MG63 (cell line): ENCODE data around the gene CUX1. TPM values are rescaled to one million over a fixed set of nuclear protein-coding genes. Genes with fewer than 3 reads are reported as not detected.
A peak's percentile ranks its signal among the peaks of the same experiment; 100 is the strongest.

ENCODE experiments used
- DNase-seq: peaks from one replicate; pipeline ENCODE4 v3.0.0-alpha.2; 2020
- H3K27me3 ChIP-seq: fragments of 250-450 bp; sonication (Bioruptor Pico); 2 replicates; pipeline ENCODE4 v1.5.1; 2020; ENCODE audit warnings: mild to moderate bottlenecking, moderate library complexity
- H3K36me3 ChIP-seq: fragments of 250-450 bp; sonication (Bioruptor Pico); 2 replicates; pipeline ENCODE4 v1.5.1; 2020; ENCODE audit warnings: mild to moderate bottlenecking, moderate library complexity
- H3K4me3 ChIP-seq: fragments of 250-450 bp; sonication (Bioruptor Pico); 2 replicates; pipeline ENCODE4 v1.5.1; 2020; ENCODE audit warnings: mild to moderate bottlenecking, moderate library complexity
- H3K9me3 ChIP-seq: fragments of 250-450 bp; sonication (Bioruptor Pico); 2 replicates; pipeline ENCODE4 v1.5.1; 2020; ENCODE audit warnings: mild to moderate bottlenecking, moderate library complexity
- total RNA-seq: library from RNA; depleted of rRNA; stranded (reverse); fragments of >200 nt; shearing (Covaris generic); gene quantifications from 2 replicates; pipeline ENCODE4 v1.2.3, GENCODE V29; 2014; ENCODE audit warnings: low replicate concordance

Gene CUX1
- total RNA-seq, 1 experiment from 2014 or later: 7.1 TPM

DNA sequence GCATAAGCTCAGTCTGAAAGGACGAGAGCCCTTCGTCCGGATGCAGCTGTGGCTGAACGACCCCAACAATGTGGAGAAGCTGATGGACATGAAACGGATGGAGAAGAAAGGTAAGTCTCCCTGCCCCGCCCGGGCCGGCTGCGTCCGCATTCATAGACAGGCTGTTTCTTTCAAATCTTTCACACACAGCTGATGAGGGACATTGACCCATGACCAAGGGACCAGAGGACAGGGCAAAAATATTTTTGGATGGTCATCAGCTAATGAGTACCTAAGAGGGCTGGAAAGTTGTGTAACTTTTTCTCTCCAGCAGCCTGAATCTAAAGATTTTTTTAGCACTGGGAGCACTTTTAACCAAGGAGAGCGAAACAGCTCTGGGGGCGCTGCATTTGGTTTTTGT is 416.7 kb downstream of the CUX1 start:
- Histone ChIP-seq H3K27me3 (no peaks in the 10 kb centered on the region), H3K36me3 (no peaks in the 10 kb centered on the region), H3K9me3 (no peaks in the 10 kb centered on the region), H3K4me3 (no peak overlapping the region)
- DNase-seq: no peak

DNA sequence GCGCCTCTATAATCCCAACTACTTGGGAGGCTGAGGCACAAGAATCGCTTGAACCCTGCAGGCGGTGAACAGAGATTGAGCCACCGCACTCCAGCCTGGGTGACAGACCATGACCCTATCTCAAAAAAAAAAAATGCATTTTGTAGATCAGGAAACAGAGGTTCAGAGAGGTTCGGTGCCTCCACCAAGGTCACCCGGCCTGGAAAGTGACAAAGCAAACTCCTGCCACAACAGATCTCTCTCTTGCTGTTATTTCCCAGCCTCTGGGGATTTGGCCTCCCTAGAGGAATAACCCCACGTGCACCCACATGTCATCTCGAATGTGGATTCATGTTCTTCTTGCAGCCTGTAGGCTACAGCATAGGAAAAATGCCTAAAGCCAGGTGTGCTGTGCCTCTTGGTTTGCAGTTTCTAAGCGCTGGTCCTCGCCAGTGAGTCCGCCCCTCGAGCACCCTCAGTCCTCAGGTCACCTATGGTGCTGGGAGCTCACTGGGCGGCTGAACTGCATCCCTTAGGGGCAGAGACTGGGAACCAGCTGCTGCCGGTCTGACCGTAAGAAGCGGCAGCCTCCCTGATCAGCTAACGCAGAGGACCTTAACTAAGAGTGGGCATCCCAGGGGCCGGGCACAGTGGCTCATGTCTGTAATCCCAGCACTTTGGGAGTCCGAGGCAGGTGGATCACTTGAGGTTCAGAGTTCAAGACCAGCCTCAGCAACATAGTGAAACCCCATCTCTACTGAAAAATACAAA is 417.6 kb downstream of the CUX1 start:
- Histone ChIP-seq H3K36me3 (no peaks in the 10 kb centered on the region), H3K27me3 (no peaks in the 10 kb centered on the region), H3K4me3 (no peak overlapping the region), H3K9me3 (no peaks in the 10 kb centered on the region)
- DNase-seq: no peak

DNA sequence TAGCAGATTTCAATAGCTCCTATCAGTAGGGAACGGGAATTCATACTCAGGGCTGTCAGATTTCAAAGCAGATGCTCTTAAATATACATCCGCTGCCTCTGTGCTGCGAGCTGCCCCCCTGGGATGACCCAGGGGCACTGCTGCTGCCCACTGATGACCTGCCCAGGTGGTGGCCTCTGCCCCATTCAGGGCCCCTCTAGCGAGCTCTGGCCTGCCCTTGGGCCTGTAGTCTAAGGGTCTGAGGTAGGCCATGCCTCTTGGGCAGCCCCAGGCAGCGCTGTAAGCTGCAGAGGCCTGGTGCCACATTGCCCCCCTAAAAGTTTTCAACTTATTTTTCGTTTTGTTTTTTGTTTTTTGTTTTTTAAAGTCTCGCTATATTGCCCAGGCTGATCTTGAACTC is 418.7 kb downstream of the CUX1 start:
- Histone ChIP-seq H3K4me3 (no peak overlapping the region), H3K9me3 (no peaks in the 10 kb centered on the region), H3K36me3 (no peaks in the 10 kb centered on the region), H3K27me3 (no peaks in the 10 kb centered on the region)
- no peak for DNase-seq

DNA sequence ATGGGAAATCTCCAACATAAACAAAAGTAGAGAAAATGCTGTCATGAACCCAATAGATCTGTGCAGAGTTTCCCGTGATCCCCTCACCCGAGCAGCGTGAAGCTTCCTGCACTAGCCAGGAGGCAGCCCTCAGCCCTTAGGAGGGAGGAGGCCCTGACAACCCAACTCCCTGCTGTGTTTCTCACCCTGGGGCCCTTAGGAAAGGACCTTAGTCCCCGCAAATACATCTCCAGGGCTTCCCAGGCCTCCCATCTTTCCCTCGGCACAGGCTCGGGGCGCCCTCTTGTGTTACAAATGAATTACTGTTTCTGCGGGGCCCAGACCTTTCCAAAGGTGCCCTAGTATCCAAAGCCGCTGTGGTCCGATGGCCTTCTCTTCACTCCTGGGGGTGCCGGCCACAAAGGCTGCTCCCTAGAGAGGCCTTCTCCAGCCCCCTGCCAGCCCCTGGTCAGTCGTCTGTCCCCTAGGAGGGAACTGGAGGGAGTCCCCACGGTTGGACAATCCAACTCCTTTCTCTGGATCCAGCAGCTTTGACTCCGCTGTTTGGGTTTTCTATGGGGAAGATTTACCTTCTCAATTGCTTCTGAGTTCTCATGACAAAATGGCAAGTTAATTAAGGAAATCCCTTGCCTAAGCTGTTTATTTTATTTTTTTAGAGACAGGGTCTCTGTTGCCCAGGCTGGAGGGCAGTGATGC is 419.3 kb downstream of the CUX1 start:
- Histone ChIP-seq H3K9me3 (no peaks in the 10 kb centered on the region), H3K27me3 (no peaks in the 10 kb centered on the region), H3K4me3 (no peak overlapping the region), H3K36me3 (no peaks in the 10 kb centered on the region)
- DNase-seq: peak; percentile 18

DNA sequence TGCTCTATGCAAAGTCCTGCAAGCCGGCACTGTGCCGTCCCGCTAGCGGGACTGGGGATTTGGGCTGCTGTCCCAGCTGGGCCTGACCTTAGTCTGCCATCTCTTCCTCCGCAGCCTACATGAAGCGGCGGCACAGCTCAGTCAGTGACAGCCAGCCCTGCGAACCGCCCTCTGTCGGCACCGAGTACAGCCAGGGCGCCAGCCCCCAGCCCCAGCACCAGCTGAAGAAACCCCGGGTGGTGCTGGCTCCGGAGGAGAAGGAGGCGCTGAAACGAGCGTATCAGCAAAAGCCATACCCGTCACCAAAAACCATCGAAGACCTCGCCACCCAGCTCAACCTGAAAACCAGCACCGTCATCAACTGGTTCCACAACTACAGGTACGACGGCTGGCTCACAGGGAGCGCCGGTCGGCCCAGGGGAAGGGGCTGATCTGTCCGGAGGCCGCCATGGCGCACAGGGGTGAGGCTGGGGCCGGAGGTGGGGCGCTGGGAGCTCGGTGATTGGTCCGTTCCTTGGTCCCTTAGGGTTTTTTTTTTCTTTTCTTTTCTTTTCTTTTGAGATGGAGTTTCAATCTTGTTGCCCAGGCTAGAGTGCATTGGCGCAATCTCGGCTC is 421.9 kb downstream of the CUX1 start:
- H3K36me3 ChIP-seq: no peaks in the 10 kb centered on the region
- DNase-seq: no peak
- H3K9me3 ChIP-seq: no peaks in the 10 kb centered on the region
- H3K4me3 ChIP-seq: no peak overlapping the region
- H3K27me3 ChIP-seq: no peaks in the 10 kb centered on the region

DNA sequence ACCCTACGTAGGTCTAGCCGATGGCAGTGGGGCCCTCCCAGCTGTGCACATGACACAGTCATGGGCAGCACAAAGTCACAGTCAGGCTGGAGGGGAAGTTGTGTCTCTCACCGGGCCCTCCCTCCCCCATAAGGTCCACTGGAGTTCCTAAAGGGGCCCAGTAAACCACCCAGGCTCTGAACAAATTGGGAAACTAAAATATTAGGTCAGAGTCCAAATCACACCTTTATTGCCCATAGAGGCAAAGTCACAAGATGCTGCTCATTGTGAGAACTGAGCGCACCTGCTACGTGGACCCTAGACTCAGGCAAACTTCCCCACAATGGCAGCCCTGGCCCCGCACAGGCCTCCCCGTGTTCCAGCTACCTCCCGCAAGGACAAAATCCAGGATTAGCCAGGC is 424.0 kb downstream of the CUX1 start:
- H3K9me3 ChIP-seq: no peaks in the 10 kb centered on the region
- DNase-seq: no peak
- H3K4me3 ChIP-seq: no peak overlapping the region
- no peaks in the 10 kb centered on the region for H3K36me3 ChIP-seq
- H3K27me3 ChIP-seq: no peaks in the 10 kb centered on the region

DNA sequence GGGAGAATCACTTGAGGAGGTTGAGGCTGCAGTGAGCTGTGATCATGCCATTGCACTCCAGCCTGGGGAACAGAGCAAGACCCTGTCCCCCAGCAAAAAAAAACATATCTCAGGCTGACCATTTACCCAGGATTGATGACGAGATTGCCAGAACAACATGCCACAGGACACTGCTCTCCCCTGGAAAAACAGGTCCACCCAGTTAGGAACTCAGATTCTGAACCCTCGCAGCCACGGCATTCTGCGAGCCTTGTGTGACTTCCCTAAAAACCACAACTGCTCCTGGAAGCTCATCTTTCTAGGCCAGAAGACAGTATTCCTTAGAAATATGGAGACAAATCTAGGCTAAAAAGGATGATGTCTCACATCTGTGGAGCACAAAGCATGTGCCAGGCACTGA is 427.2 kb downstream of the CUX1 start:
- H3K36me3 ChIP-seq: no peaks in the 10 kb centered on the region
- H3K4me3 ChIP-seq: no peak overlapping the region
- no peaks in the 10 kb centered on the region for H3K9me3 ChIP-seq
- no peaks in the 10 kb centered on the region for H3K27me3 ChIP-seq
- no peak for DNase-seq

DNA sequence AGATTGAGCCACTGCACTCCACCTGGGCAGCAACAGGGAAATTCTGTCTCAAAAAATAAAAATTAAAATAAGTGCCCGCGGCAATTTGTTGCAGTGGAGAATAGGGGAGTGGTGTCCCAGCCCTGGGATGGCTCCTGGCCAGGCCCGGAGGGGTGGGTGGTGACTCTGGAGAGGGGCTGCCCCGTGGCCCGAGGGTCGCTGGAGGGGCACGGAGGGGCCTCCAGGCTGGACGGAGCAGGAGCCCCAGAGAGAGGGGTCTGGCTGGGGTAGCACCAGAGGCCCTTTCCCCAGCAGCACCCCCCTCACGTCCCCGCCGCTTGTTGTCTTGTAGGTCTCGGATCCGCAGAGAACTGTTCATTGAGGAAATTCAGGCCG is 430.6 kb downstream of the CUX1 start:
- no peak overlapping the region for H3K4me3 ChIP-seq
- no peaks in the 10 kb centered on the region for H3K9me3 ChIP-seq
- DNase-seq: no peak

DNA sequence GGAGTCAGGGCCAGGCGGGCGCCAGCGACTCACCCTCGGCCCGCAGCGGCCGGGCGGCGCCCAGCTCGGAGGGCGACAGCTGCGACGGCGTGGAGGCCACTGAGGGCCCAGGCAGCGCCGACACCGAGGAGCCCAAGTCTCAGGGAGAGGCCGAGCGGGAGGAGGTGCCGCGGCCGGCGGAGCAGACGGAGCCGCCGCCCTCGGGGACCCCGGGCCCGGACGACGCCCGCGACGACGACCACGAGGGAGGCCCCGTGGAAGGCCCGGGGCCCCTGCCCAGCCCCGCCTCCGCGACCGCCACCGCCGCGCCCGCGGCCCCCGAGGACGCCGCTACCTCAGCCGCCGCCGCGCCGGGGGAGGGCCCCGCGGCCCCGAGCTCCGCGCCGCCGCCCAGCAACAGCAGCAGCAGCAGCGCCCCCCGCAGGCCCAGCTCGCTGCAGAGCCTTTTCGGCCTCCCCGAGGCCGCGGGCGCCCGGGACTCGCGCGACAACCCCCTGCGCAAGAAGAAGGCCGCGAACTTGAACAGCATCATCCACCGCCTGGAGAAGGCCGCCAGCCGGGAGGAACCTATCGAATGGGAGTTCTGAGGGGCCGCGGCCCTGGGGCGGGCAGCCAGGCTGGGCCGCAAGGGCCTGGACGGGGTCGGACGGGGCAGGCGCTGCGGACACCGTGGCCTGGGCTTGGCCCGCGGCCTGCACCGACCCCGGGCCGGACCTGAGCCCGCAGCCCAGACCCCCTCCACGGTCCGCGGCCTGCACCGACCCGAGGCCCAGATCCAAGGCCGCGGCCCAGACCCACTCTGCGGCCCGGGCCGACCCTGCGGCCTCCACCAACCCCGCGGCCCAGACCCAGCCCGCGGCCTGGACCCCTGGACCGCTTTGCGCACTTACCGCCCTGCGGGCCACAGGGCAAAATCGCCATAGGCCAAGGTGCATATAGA is 431.3 kb downstream of the CUX1 start:
- H3K9me3 ChIP-seq: no peaks in the 10 kb centered on the region
- no peak overlapping the region for H3K4me3 ChIP-seq
- no peaks in the 10 kb centered on the region for H3K27me3 ChIP-seq
- DNase-seq: no peak
- H3K36me3 ChIP-seq: no peaks in the 10 kb centered on the region

More for the DNA sequence above, 430.6 kb downstream of the CUX1 start:
- H3K27me3 ChIP-seq: no peaks in the 10 kb centered on the region
- H3K36me3 ChIP-seq: no peaks in the 10 kb centered on the region

DNA sequence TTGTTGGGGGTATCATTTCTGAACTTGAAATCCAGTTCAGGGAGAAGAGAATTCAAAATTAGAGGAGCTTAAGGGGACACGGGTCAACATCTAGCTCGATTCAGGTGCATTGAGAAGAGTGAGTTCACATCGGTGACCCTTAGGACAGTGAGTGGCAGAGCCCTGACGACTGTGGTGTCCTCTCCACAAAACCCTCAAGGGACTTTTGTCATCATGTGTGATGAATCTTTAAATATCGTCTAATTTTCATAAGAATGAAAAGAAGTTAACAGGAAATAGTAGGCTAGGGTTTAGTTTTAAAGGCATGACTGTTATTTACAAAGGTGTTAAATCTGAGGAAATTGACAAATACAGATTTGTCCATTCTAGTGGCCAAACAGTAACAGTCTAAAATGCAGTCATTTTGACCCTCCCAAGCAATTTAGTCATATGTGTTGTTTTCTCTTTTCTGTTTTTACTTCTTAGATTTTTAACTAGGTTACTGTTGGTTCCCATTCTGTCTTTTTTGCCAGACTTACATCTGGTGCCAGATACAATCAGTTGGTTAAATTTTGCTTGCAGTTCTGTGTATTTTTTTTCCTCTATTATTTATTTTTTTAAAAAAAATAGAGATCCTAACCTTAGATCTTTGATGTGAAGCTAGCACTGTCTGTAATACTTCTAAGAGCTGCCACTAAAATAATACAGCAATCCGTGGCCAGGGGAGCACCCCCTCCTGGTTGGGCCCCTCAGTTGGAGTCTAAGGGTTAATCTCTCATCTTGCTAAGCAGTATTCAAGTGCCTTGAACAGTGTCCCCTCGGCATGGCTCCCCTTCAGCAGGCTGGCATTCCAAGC is 434.3 kb downstream of the CUX1 start:
- no peak for DNase-seq
- Histone ChIP-seq H3K27me3 (no peaks in the 10 kb centered on the region), H3K36me3 (no peaks in the 10 kb centered on the region), H3K9me3 (no peaks in the 10 kb centered on the region), H3K4me3 (no peak overlapping the region)

DNA sequence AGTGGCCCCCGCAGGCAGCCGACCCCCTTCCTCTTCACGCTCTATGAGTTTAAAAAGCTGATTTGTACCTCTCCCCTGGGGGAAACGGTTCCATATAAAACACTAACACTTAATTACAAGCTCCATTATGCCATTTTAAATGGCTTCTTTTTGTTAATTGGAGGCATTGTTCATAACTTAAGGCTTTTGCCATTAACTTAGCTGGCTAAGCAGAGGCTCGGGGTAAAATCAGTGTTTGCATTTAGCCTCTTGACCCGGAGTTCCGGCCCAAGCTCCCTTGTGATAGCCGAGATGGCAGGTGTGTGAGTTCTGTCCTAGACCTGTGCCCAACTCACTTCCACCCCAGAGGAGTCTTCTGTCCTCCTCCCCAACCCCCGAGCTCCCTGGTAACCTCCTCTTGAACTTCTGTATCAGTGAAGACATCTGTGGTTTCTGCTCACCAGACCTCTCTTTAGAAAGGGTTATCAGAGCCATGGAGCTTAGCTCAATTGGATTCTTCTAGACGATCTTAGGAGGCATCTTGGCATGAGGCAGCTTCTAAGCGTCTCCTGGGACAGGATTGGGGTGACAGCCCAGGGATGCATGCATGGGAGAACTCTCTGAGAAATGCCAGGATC is 435.0 kb downstream of the CUX1 start:
- H3K27me3 ChIP-seq: no peaks in the 10 kb centered on the region
- H3K36me3 ChIP-seq: no peaks in the 10 kb centered on the region
- no peak for DNase-seq
- H3K9me3 ChIP-seq: no peaks in the 10 kb centered on the region
- H3K4me3 ChIP-seq: no peak overlapping the region

DNA sequence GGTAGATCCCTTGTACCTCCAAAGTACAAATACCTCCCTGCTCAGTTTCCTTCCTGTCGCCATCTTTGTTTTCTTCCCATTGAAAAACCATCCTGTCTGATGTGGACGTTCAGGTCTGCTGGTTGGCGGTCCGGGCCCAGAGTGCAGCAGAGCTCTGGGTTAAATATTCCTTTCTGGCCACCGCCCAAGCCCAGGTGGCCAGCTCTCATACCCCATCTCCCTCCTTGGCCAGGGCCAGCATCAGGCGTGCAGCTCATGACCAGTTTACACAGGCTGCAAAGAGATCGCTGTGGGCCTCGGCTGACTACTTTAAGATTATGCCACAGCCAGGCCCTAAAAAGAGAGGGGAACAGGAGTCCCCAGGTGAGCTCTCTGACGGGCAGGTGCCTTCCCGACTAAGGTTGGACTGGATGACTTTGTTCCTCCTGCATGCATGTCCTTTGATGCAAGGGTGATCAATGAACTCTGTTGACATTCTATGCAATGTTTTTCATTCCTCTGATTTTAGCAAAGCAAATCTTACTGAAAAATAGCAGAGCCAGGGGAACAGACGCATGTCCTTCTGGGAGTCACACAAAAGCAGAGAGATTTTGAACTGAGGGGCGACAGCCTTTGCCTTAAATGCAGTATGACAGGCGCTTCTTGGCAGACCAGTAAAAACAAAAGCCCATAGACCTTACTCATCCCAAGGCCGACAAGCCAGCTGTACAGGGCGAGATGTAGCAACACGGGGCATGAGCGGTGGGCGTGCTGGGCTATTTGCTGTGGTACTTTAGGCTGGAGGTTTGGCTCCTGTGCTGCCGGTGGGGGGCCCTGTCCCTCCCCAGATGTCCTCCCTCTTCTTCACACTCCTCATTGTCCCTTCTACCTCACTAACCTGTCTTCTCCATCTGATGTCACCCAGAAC is 435.9 kb downstream of the CUX1 start:
- no peaks in the 10 kb centered on the region for H3K9me3 ChIP-seq
- no peak for DNase-seq
- no peaks in the 10 kb centered on the region for H3K36me3 ChIP-seq
- H3K4me3 ChIP-seq: no peak overlapping the region
- no peaks in the 10 kb centered on the region for H3K27me3 ChIP-seq

DNA sequence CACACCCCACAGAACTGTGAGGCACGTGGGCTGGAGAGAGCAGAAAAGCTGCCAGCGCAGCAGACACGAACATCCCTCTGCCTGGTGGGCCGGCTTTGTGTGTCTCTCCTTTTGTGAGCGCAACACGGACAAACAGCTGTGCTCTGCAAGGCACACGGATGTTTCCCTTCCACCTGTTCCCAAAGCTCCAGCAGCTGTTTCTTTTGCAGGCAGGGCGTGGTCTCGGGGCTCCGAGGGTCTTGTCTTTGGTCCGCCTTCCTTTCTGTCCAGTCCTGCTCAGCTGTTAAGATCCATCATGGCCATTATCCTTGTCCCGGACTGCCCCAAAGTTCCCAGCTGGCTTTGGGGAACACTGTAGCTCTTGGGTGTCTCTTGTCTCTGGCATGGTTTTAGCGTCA is 436.5 kb downstream of the CUX1 start:
- H3K4me3 ChIP-seq: no peak overlapping the region
- H3K9me3 ChIP-seq: no peaks in the 10 kb centered on the region
- no peaks in the 10 kb centered on the region for H3K36me3 ChIP-seq
- no peaks in the 10 kb centered on the region for H3K27me3 ChIP-seq
- no peak for DNase-seq

DNA sequence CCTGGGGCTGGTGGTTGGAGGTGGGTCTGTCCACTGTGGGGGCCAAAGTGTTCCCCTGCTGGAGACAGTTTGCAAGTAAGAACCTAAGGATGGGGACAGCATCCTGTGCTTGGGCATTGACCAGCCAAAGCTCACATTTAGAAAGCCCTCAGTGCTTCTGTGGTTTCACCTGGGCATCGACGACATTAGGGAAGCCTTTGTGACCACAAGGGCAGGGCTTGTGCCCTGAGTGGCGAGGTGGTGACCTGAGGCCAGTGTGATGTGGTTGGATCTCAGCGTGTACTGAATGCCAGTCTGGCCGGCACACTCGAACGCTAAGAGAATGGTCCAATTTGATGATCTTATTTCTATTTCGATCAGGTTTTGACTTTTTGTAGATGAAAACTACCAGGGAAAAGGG is 437.1 kb downstream of the CUX1 start:
- Histone ChIP-seq H3K36me3 (no peaks in the 10 kb centered on the region), H3K27me3 (no peaks in the 10 kb centered on the region), H3K9me3 (no peaks in the 10 kb centered on the region), H3K4me3 (no peak overlapping the region)
- no peak for DNase-seq

DNA sequence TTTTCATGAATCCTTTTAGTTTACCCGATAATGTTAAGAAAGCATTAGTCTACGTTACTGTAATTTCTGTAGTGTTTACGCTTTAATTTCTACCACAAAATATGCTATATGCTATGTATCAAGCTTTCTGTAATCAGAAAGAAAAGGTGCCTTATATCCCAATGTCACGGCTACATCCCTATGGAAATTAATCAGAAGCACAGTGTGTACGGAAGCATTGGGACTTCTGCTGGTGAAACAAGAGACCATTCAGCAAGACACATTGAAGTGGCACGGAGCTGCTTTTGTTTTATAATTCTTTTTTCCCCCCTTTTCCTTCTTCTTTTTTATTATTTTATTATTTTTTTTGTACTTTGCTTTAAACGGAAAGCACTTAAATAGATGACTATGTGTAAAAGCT is 438.1 kb downstream of the CUX1 start:
- Histone ChIP-seq H3K36me3 (no peaks in the 10 kb centered on the region), H3K9me3 (no peaks in the 10 kb centered on the region), H3K4me3 (no peak overlapping the region), H3K27me3 (no peaks in the 10 kb centered on the region)
- DNase-seq: no peak
